HepG2 (cell line): ENCODE data around the gene USP35. TPM values are rescaled to one million over a fixed set of nuclear protein-coding genes. Genes with fewer than 3 reads are reported as not detected.
A peak's percentile ranks its signal among the peaks of the same experiment; 100 is the strongest.

Experiments used
- AHDC1 ChIP-seq: sonication (generic); formaldehyde crosslinking; IDR thresholded peaks from 2 replicates; pipeline ENCODE4 v1.5.1; 2020; ENCODE audit warnings: mild to moderate bottlenecking, missing genetic modification reagents, borderline replicate concordance
- ETV5 ChIP-seq: IDR thresholded peaks from 2 replicates; pipeline ENCODE4 v1.6.1; 2018; ENCODE audit warnings: missing biosample characterization, missing genetic modification reagents, inconsistent platforms, borderline replicate concordance
- HDAC2 ChIP-seq: sonication (generic); formaldehyde crosslinking; IDR thresholded peaks from 2 replicates; pipeline ENCODE4 v1.4.0; 2020; ENCODE audit warnings: missing genetic modification reagents
- HOXA3 ChIP-seq: sonication (generic); formaldehyde crosslinking; IDR thresholded peaks from 2 replicates; pipeline ENCODE4 v1.5.0; 2020; ENCODE audit warnings: missing genetic modification reagents
- KDM2A ChIP-seq: sonication (generic); formaldehyde crosslinking; IDR thresholded peaks from 2 replicates; pipeline ENCODE4 v1.4.0; 2020; ENCODE audit warnings: low read depth, missing genetic modification reagents, borderline replicate concordance
- LBX2 ChIP-seq: sonication (generic); formaldehyde crosslinking; IDR thresholded peaks from 2 replicates; pipeline ENCODE4 v1.5.0; 2020; ENCODE audit warnings: missing genetic modification reagents, mild to moderate bottlenecking, borderline replicate concordance
- MAFF ChIP-seq: IDR thresholded peaks from 2 replicates; pipeline ENCODE4 v1.6.1; 2011; ENCODE audit warnings: low read depth, low read length, improper control_type of control experiment
- NFIB ChIP-seq: sonication (generic); formaldehyde crosslinking; IDR thresholded peaks from 2 replicates; pipeline ENCODE4 v1.9.0; 2021; ENCODE audit warnings: missing genetic modification reagents, mild to moderate bottlenecking, borderline replicate concordance
- NR3C1 ChIP-seq: sonication (generic); formaldehyde crosslinking; IDR thresholded peaks from 2 replicates; pipeline ENCODE4 v1.4.0; 2020; ENCODE audit warnings: missing genetic modification reagents
- RFX3 ChIP-seq: IDR thresholded peaks from 2 replicates; pipeline ENCODE4 v1.6.1; 2016; ENCODE audit warnings: missing biosample characterization, missing genetic modification reagents
- SRSF4 ChIP-seq: fragments of 200-400 bp; formaldehyde crosslinking; IDR thresholded peaks from one replicate; pipeline ENCODE4 v1.6.1; 2018; ENCODE audit warnings: mild to moderate bottlenecking, low read depth, low read length, moderate library complexity; ENCODE audit not compliant: poor library complexity, severe bottlenecking
- STAG1 ChIP-seq: sonication (generic); formaldehyde crosslinking; IDR thresholded peaks from 2 replicates; pipeline ENCODE4 v1.4.0; 2020; ENCODE audit warnings: missing genetic modification reagents
- TFDP2 ChIP-seq: sonication (generic); formaldehyde crosslinking; IDR thresholded peaks from 2 replicates; pipeline ENCODE4 v1.4.0; 2020; ENCODE audit warnings: missing genetic modification reagents
- ZBTB14 ChIP-seq: sonication (generic); formaldehyde crosslinking; IDR thresholded peaks from 2 replicates; pipeline ENCODE4 v1.4.0; 2020; ENCODE audit warnings: missing genetic modification reagents
- ZBTB2 ChIP-seq: sonication (generic); formaldehyde crosslinking; IDR thresholded peaks from 2 replicates; pipeline ENCODE4 v1.8.0; 2022; ENCODE audit warnings: low read depth, missing genetic modification reagents
- ZNF121 ChIP-seq: sonication (generic); formaldehyde crosslinking; IDR thresholded peaks from 2 replicates; pipeline ENCODE4 v1.5.0; 2020; ENCODE audit warnings: mild to moderate bottlenecking, missing genetic modification reagents
- ZNF260 ChIP-seq: sonication (generic); formaldehyde crosslinking; IDR thresholded peaks from 2 replicates; pipeline ENCODE4 v1.4.0; 2020; ENCODE audit warnings: missing genetic modification reagents, low read depth, mild to moderate bottlenecking, borderline replicate concordance
- ZNF619 ChIP-seq: sonication (generic); formaldehyde crosslinking; IDR thresholded peaks from 2 replicates; pipeline ENCODE4 v1.4.0; 2020; ENCODE audit warnings: mild to moderate bottlenecking, missing genetic modification reagents
- ZSCAN20 ChIP-seq: sonication (generic); formaldehyde crosslinking; IDR thresholded peaks from 2 replicates; pipeline ENCODE4 v1.4.0; 2020; ENCODE audit warnings: missing genetic modification reagents, mild to moderate bottlenecking, borderline replicate concordance
- ZSCAN29 ChIP-seq: sonication (generic); formaldehyde crosslinking; conservative IDR thresholded peaks from 2 replicates; pipeline ENCODE4 v1.4.0; 2020; ENCODE audit warnings: mild to moderate bottlenecking, missing genetic modification reagents
- polyA plus RNA-seq, 8 experiments: library from polyadenylated mRNA; depleted of rRNA in 3 of 8; stranded (reverse) in 7 of 8; unstranded in 1 of 8; fragments of >200 nt; fragmentation: Illumina TruSeq in 4 of 8; extraction: Trizol in 4 of 8; gene quantifications; 2 replicates each; pipeline versions ENCODE4 v1.2.1 to v1.2.3, GENCODE V29; 2011 to 2016; ENCODE audit warnings: low read depth in 4 of 8, missing spikeins in 1 of 8, mixed read lengths in 1 of 8; ENCODE audit not compliant: insufficient read depth in 1 of 8
- total RNA-seq, 5 experiments: library from RNA; depleted of rRNA; stranded (reverse); fragments of >200 nt; fragmentation: Illumina TruSeq; extraction: Trizol; gene quantifications; 2 replicates each; pipeline ENCODE4 v1.2.3, GENCODE V29; 2016; ENCODE audit warnings: low read depth in 1 of 5

Gene USP35
- total and polyA plus RNA-seq, 2 of the 13 experiments (the other 11 are each of a cell fraction or from before 2014, with no cell fraction given): 4.6 to 7.7 TPM

GRCh38 chr11:78170874-78171549 is 17.7 kb upstream of the USP35 start (continued):
- TF ChIP-seq MAFF (no peak), ETV5 (CRISPR knock-in tag) (no peak), KDM2A (peak; percentile 43; the same call in 1 of the 2 replicates), ZSCAN29 (CRISPR knock-in tag) (no peak), NFIB (CRISPR knock-in tag) (no peak), HOXA3 (CRISPR knock-in tag) (0 out of 2 replicates have a peak, but pooled peaks have one; percentile 13), ZNF619 (CRISPR knock-in tag) (no peak), AHDC1 (CRISPR knock-in tag) (peak; percentile 37; the same call in 1 of the 2 replicates), NR3C1 (no peak), RFX3 (no peak), ZNF121 (CRISPR knock-in tag) (no peak), ZBTB2 (CRISPR knock-in tag) (no peak), ZBTB14 (CRISPR knock-in tag) (no peak), TFDP2 (CRISPR knock-in tag) (no peak), HDAC2 (CRISPR knock-in tag) (peak; percentile 84), LBX2 (CRISPR knock-in tag) (no peak), STAG1 (CRISPR knock-in tag) (no peak), ZSCAN20 (CRISPR knock-in tag) (no peak), ZNF260 (no peak), SRSF4 (no peak)
